ENCODE results near the gene NTRK2. TPM values are rescaled to one million over a fixed set of nuclear protein-coding genes. Genes with fewer than 3 reads are reported as not detected.

The NTRK2 gene
- total and polyA plus RNA-seq, 4 donors = 0.26 to 1.4 (median 0.56) TPM

GRCh38 chr9:84990850-84991513, 321.5 kb downstream of the NTRK2 start (continued):
- TF ChIP-seq REST (IDR thresholded peaks at IDR 0.05) (no peak), JUND (IDR thresholded peaks at IDR 0.05) (no peak), YY1 (IDR thresholded peaks at IDR 0.05) (no peak)

GRCh38 chr9:84991514-84991870, 322.0 kb downstream of the NTRK2 start:
- no peaks in the 10 kb centered on the region for H3K27me3 ChIP-seq (ENCODE audit: control insufficient read depth in 4 of 4, insufficient read depth in 4 of 4, low read length in 3 of 4)
- no peaks in the 10 kb centered on the region for H3K9me3 ChIP-seq (ENCODE audit: control insufficient read depth in 4 of 4, low read length in 3 of 4)
- H3K27ac ChIP-seq (ENCODE audit: low read depth in 1 of 2, low read length in 2 of 2) = no peak overlapping the region
- DNase-seq (ENCODE audit: low spot score) = no peak
- no peaks in the 10 kb centered on the region for H3K36me3 ChIP-seq (ENCODE audit: control insufficient read depth in 4 of 4, insufficient read depth in 3 of 4, low read depth in 1 of 4, low read length in 3 of 4)
- no peaks in the 10 kb centered on the region for H3K4me1 ChIP-seq (ENCODE audit: control insufficient read depth in 4 of 4, insufficient read depth in 4 of 4, low read length in 3 of 4)
- no peak overlapping the region for H3K4me3 ChIP-seq (ENCODE audit: low read depth in 1 of 3, low read length in 3 of 3)
- 70% methylated on average over 7 of the region's 7 CpGs for WGBS
- no peak for TF ChIP-seq GABPA (IDR thresholded peaks at IDR 0.05 in 1 of 2, conservative IDR thresholded peaks at IDR 0.05 in 1 of 2)
- no peak for TF ChIP-seq SP1 (IDR thresholded peaks at IDR 0.05)
- TF ChIP-seq HNF4G (IDR thresholded peaks at IDR 0.05) = no peak
- TF ChIP-seq FOXA1 (IDR thresholded peaks at IDR 0.05) = no peak
- TF ChIP-seq EGR1 (IDR thresholded peaks at IDR 0.05; ENCODE audit: low read depth in 2 of 2) = no peak
- no peak for TF ChIP-seq NR2F2 (IDR thresholded peaks at IDR 0.05)
- TF ChIP-seq JUND (IDR thresholded peaks at IDR 0.05) = no peak
- TF ChIP-seq TAF1 (conservative IDR thresholded peaks at IDR 0.05) = no peak
- no peak for TF ChIP-seq RAD21 (IDR thresholded peaks at IDR 0.05)
- TF ChIP-seq ATF3 (IDR thresholded peaks at IDR 0.05) = no peak
- TF ChIP-seq YY1 (IDR thresholded peaks at IDR 0.05) = no peak
- no peak for TF ChIP-seq MAX (IDR thresholded peaks at IDR 0.05)
- TF ChIP-seq ZBTB33 (IDR thresholded peaks at IDR 0.05) = no peak
- TF ChIP-seq RXRA (IDR thresholded peaks at IDR 0.05) = no peak
- H3K9ac ChIP-seq (ENCODE audit: low read depth in 1 of 2, low read length in 2 of 2) = no peak overlapping the region

- no peak for DNase-seq (ENCODE audit: low spot score)
- Histone ChIP-seq H3K9ac (ENCODE audit: low read depth in 1 of 2, low read length in 2 of 2) (no peak overlapping the region), H3K9me3 (ENCODE audit: control insufficient read depth in 4 of 4, low read length in 3 of 4) (no peaks in the 10 kb centered on the region), H3K27me3 (ENCODE audit: control insufficient read depth in 4 of 4, insufficient read depth in 4 of 4, low read length in 3 of 4) (no peaks in the 10 kb centered on the region), H3K36me3 (ENCODE audit: control insufficient read depth in 4 of 4, insufficient read depth in 3 of 4, low read depth in 1 of 4, low read length in 3 of 4) (no peaks in the 10 kb centered on the region), H3K4me3 (ENCODE audit: low read depth in 1 of 3, low read length in 3 of 3) (no peak overlapping the region), H3K4me1 (ENCODE audit: control insufficient read depth in 4 of 4, insufficient read depth in 4 of 4, low read length in 3 of 4) (no peaks in the 10 kb centered on the region), H3K27ac (ENCODE audit: low read depth in 1 of 2, low read length in 2 of 2) (no peak overlapping the region)
- 67% methylated on average over 3 of the region's 3 CpGs for WGBS
- no peak for TF ChIP-seq GABPA (IDR thresholded peaks at IDR 0.05 in 1 of 2, conservative IDR thresholded peaks at IDR 0.05 in 1 of 2)
- TF ChIP-seq ATF3 (IDR thresholded peaks at IDR 0.05) = no peak
- TF ChIP-seq SP1 (IDR thresholded peaks at IDR 0.05) = no peak
- no peak for TF ChIP-seq CTCF (IDR thresholded peaks at IDR 0.05; ENCODE audit: low read depth, low read length, missing input control)
- TF ChIP-seq YY1 (IDR thresholded peaks at IDR 0.05) = no peak
- no peak for TF ChIP-seq EGR1 (IDR thresholded peaks at IDR 0.05; ENCODE audit: low read depth in 2 of 2)
These were observed 322.9 kb downstream of the NTRK2 start for GRCh38 chr9:84992381-84992780.
